CD14-positive monocyte (primary cell): Measurements from ENCODE around the gene U2SURP. TPM values are rescaled to one million over a fixed set of nuclear protein-coding genes. Genes with fewer than 3 reads are reported as not detected.

ENCODE experiments used
- DNase-seq, 3 donors: peaks; one replicate each; pipeline ENCODE4 v3.0.0-alpha.2; 2011 to 2022
- H2AFZ ChIP-seq: 2 replicates; pipeline ENCODE4 v1.6.0; 2012; ENCODE audit warnings: mild to moderate bottlenecking, low read depth, low read length, inconsistent platforms; ENCODE audit not compliant: insufficient read depth, poor library complexity, severe bottlenecking
- H3K27ac ChIP-seq, 2 donors: 1 replicate in 1 of 2; 2 replicates in 1 of 2; pipeline ENCODE4 v1.5.1; 2012 to 2013; ENCODE audit warnings: low read length in 2 of 2, control low read depth in 1 of 2, inconsistent platforms in 1 of 2, low read depth in 1 of 2, mild to moderate bottlenecking in 1 of 2
- H3K27me3 ChIP-seq, 2 donors: one replicate each; pipeline versions ENCODE4 v1.6.0 to v1.6.1; 2011 to 2013; ENCODE audit warnings: low read length in 2 of 2; ENCODE audit not compliant: control insufficient read depth in 2 of 2, insufficient read depth in 2 of 2
- H3K36me3 ChIP-seq, 2 donors: replicated peaks in 1 of 2; 1 replicate in 1 of 2; 2 replicates in 1 of 2; pipeline versions ENCODE4 v1.5.1 to v1.6.1; 2012 to 2013; ENCODE audit warnings: low read length in 2 of 2, control low read depth in 1 of 2, inconsistent platforms in 1 of 2, mild to moderate bottlenecking in 1 of 2; ENCODE audit not compliant: insufficient read depth in 2 of 2, control insufficient read depth in 1 of 2
- H3K4me1 ChIP-seq, 2 donors: 1 replicate in 1 of 2; 2 replicates in 1 of 2; pipeline versions ENCODE4 v1.5.1 to v1.6.1; 2012 to 2013; ENCODE audit warnings: low read length in 2 of 2, control low read depth in 1 of 2, inconsistent platforms in 1 of 2, mild to moderate bottlenecking in 1 of 2, moderate library complexity in 1 of 2; ENCODE audit not compliant: insufficient read depth in 2 of 2, control insufficient read depth in 1 of 2
- H3K4me2 ChIP-seq: replicated peaks from 2 replicates; pipeline ENCODE3; 2012; ENCODE audit warnings: low read length, moderate library complexity, mild to moderate bottlenecking; ENCODE audit not compliant: poor library complexity, severe bottlenecking; ENCODE audit errors: extremely low read depth
- H3K4me3 ChIP-seq, 3 experiments: fragments of 200-600 bp in 1 of 3; sonication (generic) in 1 of 3; replicated peaks in 1 of 3; 1 replicate in 2 of 3; 2 replicates in 1 of 3; pipeline ENCODE4 v1.5.1; 2011 to 2013; ENCODE audit warnings: low read length in 3 of 3, mild to moderate bottlenecking in 3 of 3, control low read depth in 2 of 3, low read depth in 2 of 3, inconsistent platforms in 1 of 3, moderate library complexity in 1 of 3
- H3K79me2 ChIP-seq: 2 replicates; pipeline ENCODE4 v1.6.0; 2012; ENCODE audit warnings: mild to moderate bottlenecking, control low read depth, inconsistent platforms, low read length, moderate library complexity; ENCODE audit not compliant: insufficient read depth
- H3K9ac ChIP-seq: 2 replicates; pipeline ENCODE4 v1.6.0; 2017; ENCODE audit warnings: low read length, mild to moderate bottlenecking; ENCODE audit not compliant: insufficient read depth, poor library complexity, severe bottlenecking
- H3K9me3 ChIP-seq, 2 donors: replicated peaks in 1 of 2; 1 replicate in 1 of 2; 2 replicates in 1 of 2; pipeline versions ENCODE4 v1.5.1 to v1.6.1; 2012 to 2013; ENCODE audit warnings: low read length in 2 of 2, control low read depth in 1 of 2; ENCODE audit not compliant: control insufficient read depth in 1 of 2, insufficient read depth in 1 of 2
- H4K20me1 ChIP-seq: 2 replicates; pipeline ENCODE4 v1.6.0; 2012; ENCODE audit warnings: mild to moderate bottlenecking, low read length, control low read depth, moderate library complexity; ENCODE audit not compliant: insufficient read depth
- H3K27ac Mint-ChIP-seq, 7 donors: one replicate each; pipeline ENCODE4 v1.8.0; 2020; ENCODE audit warnings: mild to moderate bottlenecking in 7 of 7, mixed read lengths in 7 of 7, moderate library complexity in 6 of 7, inconsistent platforms in 2 of 7
- H3K27me3 Mint-ChIP-seq, 3 donors: one replicate each; pipeline ENCODE4 v1.8.0; 2021 to 2022; ENCODE audit warnings: low read depth in 3 of 3, mild to moderate bottlenecking in 3 of 3, mixed read lengths in 3 of 3, moderate library complexity in 3 of 3, inconsistent platforms in 1 of 3
- H3K36me3 Mint-ChIP-seq, 2 donors: one replicate each; pipeline ENCODE4 v1.8.0; 2020; ENCODE audit warnings: mixed read lengths in 2 of 2, inconsistent platforms in 1 of 2, mild to moderate bottlenecking in 1 of 2
- H3K4me1 Mint-ChIP-seq: one replicate; pipeline ENCODE4 v1.8.0; 2020; ENCODE audit warnings: mild to moderate bottlenecking, mixed read lengths
- H3K4me3 Mint-ChIP-seq, 2 donors: one replicate each; pipeline ENCODE4 v1.8.0; 2020; ENCODE audit warnings: mild to moderate bottlenecking in 2 of 2, mixed read lengths in 2 of 2, moderate library complexity in 1 of 2
- H3K9me3 Mint-ChIP-seq, 7 donors: one replicate each; pipeline ENCODE4 v1.8.0; 2020 to 2022; ENCODE audit warnings: mixed read lengths in 7 of 7, mild to moderate bottlenecking in 6 of 7, moderate library complexity in 6 of 7, inconsistent platforms in 2 of 7
- WGBS: methylation state at CpG from one replicate; pipeline ENCODE4 v1.1.5; 2013; ENCODE audit warnings: missing lambda C conversion rate; ENCODE audit not compliant: insufficient coverage; 5-methylcytosine and 5-hydroxymethylcytosine counted together
- intact Hi-C, 2 donors: fragments of 100-400 bp; cut with micrococcal nuclease; formaldehyde crosslinking; loops; one replicate each; pipeline versions ENCODE4 v1.15.0 to v1.15.1; 2023
- polyA plus RNA-seq, 3 donors: library from polyadenylated mRNA; depleted of rRNA in 1 of 3; unstranded in 2 of 3; stranded (reverse) in 1 of 3; fragments of 300-500 nt in 2 of 3; fragments of >200 nt in 1 of 3; fragmentation: Illumina TruSeq in 2 of 3; gene quantifications; 1 replicate in 2 of 3; 2 replicates in 1 of 3; pipeline ENCODE4 v1.2.3, GENCODE V29; 2012 to 2021
- TF ChIP-seq, protein P1 (sequence below): fragments of 200-600 bp; IDR thresholded peaks from one replicate; pipeline ENCODE4 v1.8.0; 2022; ENCODE audit warnings: antibody characterized with exemption, mild to moderate bottlenecking

U2SURP gene
- polyA plus RNA-seq, 3 donors, result 21.1 to 70.4 (median 51.4) TPM

DNA sequence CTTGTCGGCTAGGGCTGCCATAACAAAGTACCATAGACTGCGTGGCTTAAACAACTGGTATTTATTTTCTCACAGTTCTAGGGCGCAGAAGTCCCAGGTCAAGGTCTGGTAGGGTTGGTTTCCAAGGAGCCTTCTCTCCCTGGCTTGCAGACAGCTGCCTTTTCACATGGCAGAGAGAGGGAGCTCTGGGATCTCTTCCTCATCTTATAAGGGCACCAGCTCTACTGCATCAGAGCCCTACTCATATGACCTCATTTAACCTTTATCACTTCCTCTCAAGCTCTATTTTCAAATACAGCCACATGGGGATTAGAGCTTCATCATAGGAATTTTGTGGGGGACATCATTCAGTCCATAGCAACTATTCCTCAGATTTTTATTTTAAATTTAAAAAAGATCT is 20.3 kb upstream of the U2SURP start:
- WGBS, result no CpG with 5 or more reads among the region's 3 CpGs
- Histone ChIP-seq H3K27me3 (no peaks in the 10 kb centered on the region), H3K4me3 (no peak overlapping the region), H3K27ac (no peak overlapping the region), H4K20me1 (no peaks in the 10 kb centered on the region), H3K9ac (no peak overlapping the region), H3K79me2 (no peaks in the 10 kb centered on the region), H3K9me3 (no peaks in the 10 kb centered on the region), H3K36me3 (no peaks in the 10 kb centered on the region), H3K4me2 (no peak overlapping the region), H3K4me1 (peaks cover 0 to 3% of the 10 kb centered on the region in 2 donors), H2AFZ (no peak overlapping the region)
- H3K27me3 Mint-ChIP-seq, result peaks cover 0 to 2% (median 0%) of the 10 kb centered on the region in 3 donors
- H3K36me3 Mint-ChIP-seq, result no peaks in the 10 kb centered on the region
- H3K4me1 Mint-ChIP-seq, result peaks cover 13% of the 10 kb centered on the region
- no peak overlapping the region for H3K27ac Mint-ChIP-seq
- no peak overlapping the region for H3K4me3 Mint-ChIP-seq
- no peak for DNase-seq
- intact Hi-C loops, result no loop called here
- H3K9me3 Mint-ChIP-seq, result peaks cover 0 to 1% (median 0%) of the 10 kb centered on the region in 7 donors
- TF ChIP-seq, protein P1, sequence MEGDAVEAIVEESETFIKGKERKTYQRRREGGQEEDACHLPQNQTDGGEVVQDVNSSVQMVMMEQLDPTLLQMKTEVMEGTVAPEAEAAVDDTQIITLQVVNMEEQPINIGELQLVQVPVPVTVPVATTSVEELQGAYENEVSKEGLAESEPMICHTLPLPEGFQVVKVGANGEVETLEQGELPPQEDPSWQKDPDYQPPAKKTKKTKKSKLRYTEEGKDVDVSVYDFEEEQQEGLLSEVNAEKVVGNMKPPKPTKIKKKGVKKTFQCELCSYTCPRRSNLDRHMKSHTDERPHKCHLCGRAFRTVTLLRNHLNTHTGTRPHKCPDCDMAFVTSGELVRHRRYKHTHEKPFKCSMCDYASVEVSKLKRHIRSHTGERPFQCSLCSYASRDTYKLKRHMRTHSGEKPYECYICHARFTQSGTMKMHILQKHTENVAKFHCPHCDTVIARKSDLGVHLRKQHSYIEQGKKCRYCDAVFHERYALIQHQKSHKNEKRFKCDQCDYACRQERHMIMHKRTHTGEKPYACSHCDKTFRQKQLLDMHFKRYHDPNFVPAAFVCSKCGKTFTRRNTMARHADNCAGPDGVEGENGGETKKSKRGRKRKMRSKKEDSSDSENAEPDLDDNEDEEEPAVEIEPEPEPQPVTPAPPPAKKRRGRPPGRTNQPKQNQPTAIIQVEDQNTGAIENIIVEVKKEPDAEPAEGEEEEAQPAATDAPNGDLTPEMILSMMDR, result no peak

DNA sequence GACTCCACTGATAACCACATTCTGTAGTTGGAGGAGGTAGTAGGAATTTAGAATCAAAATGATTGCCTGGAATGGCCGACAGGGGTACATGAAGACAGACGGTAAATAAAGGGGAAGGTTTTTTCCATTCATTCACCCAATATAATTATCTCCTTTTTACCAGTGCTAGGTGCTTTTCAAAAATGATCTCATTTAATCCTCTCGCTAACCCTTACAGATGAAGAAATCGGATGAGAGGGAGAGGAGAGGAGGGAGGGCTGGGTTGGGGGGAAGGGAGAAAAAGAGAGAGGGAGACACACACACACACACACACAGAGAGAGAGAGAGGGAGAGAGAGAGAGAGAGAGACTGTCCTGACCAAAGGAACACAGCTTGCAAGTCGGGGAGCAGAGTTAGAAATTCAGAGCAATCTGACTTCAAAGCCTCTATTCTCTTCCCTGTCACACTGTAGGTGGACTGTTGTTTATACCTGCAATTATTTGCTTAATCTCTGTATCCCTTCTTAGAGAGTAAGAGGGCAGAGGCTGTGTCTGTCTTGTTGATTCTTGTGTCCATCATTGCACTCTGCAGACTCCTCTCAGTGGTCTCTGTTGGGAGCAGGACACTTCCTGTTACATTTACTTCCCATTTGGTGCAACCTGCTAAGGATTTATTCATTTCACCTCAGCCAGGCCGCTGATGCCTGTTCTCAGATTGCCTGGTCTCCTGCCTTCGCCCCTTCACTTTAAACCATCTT is 19.2 kb upstream of the U2SURP start:
- no peak overlapping the region for H3K4me3 Mint-ChIP-seq
- no peaks in the 10 kb centered on the region for H4K20me1 ChIP-seq
- no peaks in the 10 kb centered on the region for H3K36me3 ChIP-seq
- peaks cover 0 to 1% (median 0%) of the 10 kb centered on the region in 7 donors for H3K9me3 Mint-ChIP-seq
- H3K27me3 Mint-ChIP-seq, result peaks cover 0 to 2% (median 0%) of the 10 kb centered on the region in 3 donors
- peaks cover 8% of the 10 kb centered on the region for H3K4me1 Mint-ChIP-seq
- intact Hi-C loops, result no loop called here
- H3K27ac Mint-ChIP-seq, result no peak overlapping the region
- H3K36me3 Mint-ChIP-seq, result no peaks in the 10 kb centered on the region
- DNase-seq, result no peak
- no peak overlapping the region for H3K4me2 ChIP-seq
- no peaks in the 10 kb centered on the region for H3K27me3 ChIP-seq
- no peak overlapping the region for H2AFZ ChIP-seq
- no peak overlapping the region for H3K27ac ChIP-seq
- H3K4me1 ChIP-seq, result no peaks in the 10 kb centered on the region
- H3K9me3 ChIP-seq, result no peaks in the 10 kb centered on the region
- H3K79me2 ChIP-seq, result no peaks in the 10 kb centered on the region
- H3K4me3 ChIP-seq, result no peak overlapping the region
- H3K9ac ChIP-seq, result no peak overlapping the region
- TF ChIP-seq, protein P1, result no peak
- WGBS, result no CpG with 5 or more reads among the region's 7 CpGs
